Mammary epithelial cell (primary cell): ENCODE measurements around the gene SLC45A2.

Experiments used
- EZH2 ChIP-seq: IDR thresholded peaks from 2 replicates; pipeline ENCODE4 v1.6.1; 2012; ENCODE audit warnings: low read length, inconsistent platforms, borderline replicate concordance
- TF ChIP-seq, protein P1 (sequence below), 2 donors: IDR thresholded peaks in 1 of 2; conservative IDR thresholded peaks in 1 of 2; 2 replicates each; pipeline ENCODE4 v1.5.1; 2011 to 2012; ENCODE audit warnings: inconsistent platforms in 2 of 2, low read length in 2 of 2, mild to moderate bottlenecking in 2 of 2, control low read depth in 1 of 2, low read depth in 1 of 2; ENCODE audit not compliant: insufficient read depth in 1 of 2; ENCODE audit errors: extremely low read depth in 1 of 2

DNA sequence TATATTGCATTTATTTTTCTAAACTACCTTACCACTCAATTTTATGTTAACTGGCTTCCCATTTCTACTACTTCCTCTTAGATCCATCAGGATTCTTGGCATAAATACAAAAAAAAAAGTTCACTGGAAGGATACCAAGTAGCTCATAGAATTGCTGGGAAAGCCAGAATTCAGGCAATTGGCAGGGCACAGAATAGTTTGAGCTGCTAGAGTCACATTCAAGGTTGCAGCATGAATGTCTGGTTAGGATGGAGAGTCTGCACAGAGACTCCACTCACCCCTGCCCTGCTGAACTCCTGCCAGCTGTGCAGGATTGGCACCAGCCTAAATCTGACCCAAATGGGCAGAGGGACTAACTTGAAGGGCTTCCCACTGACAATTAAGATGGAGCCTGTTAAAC lies 28.3 kb upstream of the SLC45A2 start:
- TF ChIP-seq, protein P1, sequence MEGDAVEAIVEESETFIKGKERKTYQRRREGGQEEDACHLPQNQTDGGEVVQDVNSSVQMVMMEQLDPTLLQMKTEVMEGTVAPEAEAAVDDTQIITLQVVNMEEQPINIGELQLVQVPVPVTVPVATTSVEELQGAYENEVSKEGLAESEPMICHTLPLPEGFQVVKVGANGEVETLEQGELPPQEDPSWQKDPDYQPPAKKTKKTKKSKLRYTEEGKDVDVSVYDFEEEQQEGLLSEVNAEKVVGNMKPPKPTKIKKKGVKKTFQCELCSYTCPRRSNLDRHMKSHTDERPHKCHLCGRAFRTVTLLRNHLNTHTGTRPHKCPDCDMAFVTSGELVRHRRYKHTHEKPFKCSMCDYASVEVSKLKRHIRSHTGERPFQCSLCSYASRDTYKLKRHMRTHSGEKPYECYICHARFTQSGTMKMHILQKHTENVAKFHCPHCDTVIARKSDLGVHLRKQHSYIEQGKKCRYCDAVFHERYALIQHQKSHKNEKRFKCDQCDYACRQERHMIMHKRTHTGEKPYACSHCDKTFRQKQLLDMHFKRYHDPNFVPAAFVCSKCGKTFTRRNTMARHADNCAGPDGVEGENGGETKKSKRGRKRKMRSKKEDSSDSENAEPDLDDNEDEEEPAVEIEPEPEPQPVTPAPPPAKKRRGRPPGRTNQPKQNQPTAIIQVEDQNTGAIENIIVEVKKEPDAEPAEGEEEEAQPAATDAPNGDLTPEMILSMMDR (conservative IDR thresholded peaks at IDR 0.05 in 1 of 2, IDR thresholded peaks at IDR 0.05 in 1 of 2; ENCODE audit: extremely low read depth in 1 of 2, insufficient read depth in 1 of 2, low read depth in 1 of 2, low read length in 2 of 2) = no peak
- no peak for TF ChIP-seq EZH2
